PC-9 (cell line): ENCODE measurements around the gene NRP1. TPM values are rescaled to one million over a fixed set of nuclear protein-coding genes. Genes with fewer than 3 reads are reported as not detected.

Experiments
- BruUV-seq: library from RNA; stranded (reverse); fragments of 400-500 nt; replicated peaks from 2 replicates; lab custom pipeline; 2021; lab: Mats Ljungman, UMichigan
- CTCF ChIA-PET: fragments of 300-600 bp; sonication (Branson Sonifier 250); formaldehyde crosslinking; loops from one replicate; lab custom pipeline; 2022; ENCODE audit warnings: antibody characterized with exemption; lab: Charles Lee
- POLR2A ChIA-PET: fragments of 300-600 bp; sonication (Branson Sonifier 250); formaldehyde crosslinking; loops from one replicate; lab custom pipeline; 2022; ENCODE audit warnings: antibody characterized with exemption; ENCODE audit not compliant: unreplicated experiment; lab: Charles Lee
- DNase-seq, 2 experiments: peaks; one replicate each; pipeline versions ENCODE4 v3.0.0 to v3.0.0-alpha.2; 2015 to 2022; ENCODE audit warnings: mixed read lengths in 1 of 2
- H2AFZ ChIP-seq: fragments of 200-600 bp; sonication (generic); 2 replicates; pipeline ENCODE4 v1.8.1; 2017; ENCODE audit warnings: antibody characterized with exemption
- H3F3A ChIP-seq: fragments of 200-600 bp; sonication (generic); 2 replicates; pipeline ENCODE4 v1.8.1; 2017; ENCODE audit warnings: antibody characterized with exemption, mild to moderate bottlenecking, low read depth; ENCODE audit not compliant: insufficient read depth
- H3K27ac ChIP-seq: fragments of 200-600 bp; sonication (generic); 2 replicates; pipeline ENCODE4 v1.6.1; 2016; ENCODE audit warnings: mixed run types
- H3K27me3 ChIP-seq: fragments of 200-600 bp; sonication (generic); 2 replicates; pipeline ENCODE4 v1.6.1; 2016; ENCODE audit warnings: low read depth, mixed run types; ENCODE audit not compliant: insufficient read depth
- H3K36me3 ChIP-seq: fragments of 200-600 bp; sonication (generic); 2 replicates; pipeline ENCODE4 v1.6.1; 2016; ENCODE audit warnings: low read depth, mixed run types
- H3K4me1 ChIP-seq: fragments of 200-600 bp; sonication (generic); replicated peaks from 2 replicates; pipeline ENCODE4 v1.6.1; 2016; ENCODE audit warnings: mixed run types; ENCODE audit not compliant: insufficient read depth
- H3K4me2 ChIP-seq: fragments of 200-600 bp; sonication (generic); 2 replicates; pipeline ENCODE4 v1.6.1; 2017; ENCODE audit warnings: mixed run types
- H3K4me3 ChIP-seq: fragments of 200-600 bp; sonication (generic); 2 replicates; pipeline ENCODE4 v1.6.1; 2016; ENCODE audit warnings: mixed run types
- H3K79me2 ChIP-seq: fragments of 200-600 bp; sonication (generic); 2 replicates; pipeline ENCODE4 v1.6.1; 2017; ENCODE audit warnings: low read depth, mixed run types
- H3K9me2 ChIP-seq: fragments of 200-600 bp; sonication (generic); 2 replicates; pipeline ENCODE4 v1.8.1; 2017; ENCODE audit warnings: mild to moderate bottlenecking; ENCODE audit not compliant: insufficient read depth
- H3K9me3 ChIP-seq: fragments of 200-600 bp; sonication (generic); 2 replicates; pipeline ENCODE4 v1.8.1; 2016; ENCODE audit warnings: low read depth; ENCODE audit not compliant: insufficient read depth
- H4K20me1 ChIP-seq: fragments of 200-600 bp; sonication (generic); 2 replicates; pipeline ENCODE4 v1.8.1; 2017; ENCODE audit not compliant: insufficient read depth
- EZH2 ChIP-seq: fragments of 200-600 bp; sonication (generic); IDR thresholded peaks from 2 replicates; pipeline ENCODE4 v1.8.0; 2017; ENCODE audit warnings: antibody characterized with exemption, low read depth
- intact Hi-C: fragments of 100-400 bp; cut with micrococcal nuclease; formaldehyde crosslinking; loops from one replicate; pipeline ENCODE4 v1.10.0; 2022; ENCODE audit not compliant: unreplicated experiment
- total RNA-seq: library from RNA; stranded (reverse); gene quantifications from 2 replicates; pipeline ENCODE4 v1.2.3, GENCODE V29; 2021
- TF ChIP-seq, protein P1 (sequence below): fragments of 200-600 bp; sonication (generic); conservative IDR thresholded peaks from 2 replicates; pipeline ENCODE4 v1.6.1; 2017; ENCODE audit warnings: mixed run types, antibody characterized with exemption, mild to moderate bottlenecking, moderate library complexity

The NRP1 gene
- total RNA-seq, 1 experiment from 2014 or later: 30.5 TPM

DNA sequence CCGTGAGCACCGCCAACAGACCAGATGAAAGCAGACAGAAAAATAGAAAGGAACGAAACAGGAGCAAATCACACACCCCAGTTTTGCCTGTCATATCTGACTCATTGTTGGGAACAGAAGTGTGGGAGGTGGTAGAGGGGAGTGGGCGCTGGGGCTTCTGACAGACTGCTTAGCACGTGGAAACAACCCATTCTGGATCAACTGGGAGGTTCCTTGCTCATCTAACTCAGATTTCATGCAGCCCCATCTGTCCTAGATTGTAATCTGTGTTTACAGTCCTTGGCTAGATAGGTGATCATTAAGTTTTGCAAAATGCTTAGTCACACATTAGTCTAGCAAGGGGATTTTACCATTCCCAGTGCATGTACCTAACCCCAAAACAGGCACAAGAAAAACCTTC lies 154.1 kb downstream of the NRP1 start:
- H3K4me1 ChIP-seq: no peaks in the 10 kb centered on the region
- H3K9me3 ChIP-seq: no peaks in the 10 kb centered on the region
- H3K27me3 ChIP-seq: no peaks in the 10 kb centered on the region
- no peak overlapping the region for H3K4me2 ChIP-seq
- CTCF ChIA-PET: no interaction called here
- H3F3A ChIP-seq: peaks cover 8% of the 10 kb centered on the region; the same call in 1 of the 2 replicates
- no peak overlapping the region for H2AFZ ChIP-seq
- H3K9me2 ChIP-seq: no peaks in the 10 kb centered on the region
- H3K79me2 ChIP-seq: no peaks in the 10 kb centered on the region
- BruUV-seq: no TSS peak
- no peak for DNase-seq
- intact Hi-C loops: no loop called here
- no peak overlapping the region for H3K4me3 ChIP-seq
- 0 out of 2 replicates have a peak, but pooled peaks cover 4% of the 10 kb centered on the region for H3K36me3 ChIP-seq
- no peaks in the 10 kb centered on the region for H4K20me1 ChIP-seq
- TF ChIP-seq, protein P1, sequence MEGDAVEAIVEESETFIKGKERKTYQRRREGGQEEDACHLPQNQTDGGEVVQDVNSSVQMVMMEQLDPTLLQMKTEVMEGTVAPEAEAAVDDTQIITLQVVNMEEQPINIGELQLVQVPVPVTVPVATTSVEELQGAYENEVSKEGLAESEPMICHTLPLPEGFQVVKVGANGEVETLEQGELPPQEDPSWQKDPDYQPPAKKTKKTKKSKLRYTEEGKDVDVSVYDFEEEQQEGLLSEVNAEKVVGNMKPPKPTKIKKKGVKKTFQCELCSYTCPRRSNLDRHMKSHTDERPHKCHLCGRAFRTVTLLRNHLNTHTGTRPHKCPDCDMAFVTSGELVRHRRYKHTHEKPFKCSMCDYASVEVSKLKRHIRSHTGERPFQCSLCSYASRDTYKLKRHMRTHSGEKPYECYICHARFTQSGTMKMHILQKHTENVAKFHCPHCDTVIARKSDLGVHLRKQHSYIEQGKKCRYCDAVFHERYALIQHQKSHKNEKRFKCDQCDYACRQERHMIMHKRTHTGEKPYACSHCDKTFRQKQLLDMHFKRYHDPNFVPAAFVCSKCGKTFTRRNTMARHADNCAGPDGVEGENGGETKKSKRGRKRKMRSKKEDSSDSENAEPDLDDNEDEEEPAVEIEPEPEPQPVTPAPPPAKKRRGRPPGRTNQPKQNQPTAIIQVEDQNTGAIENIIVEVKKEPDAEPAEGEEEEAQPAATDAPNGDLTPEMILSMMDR: no peak
- H3K27ac ChIP-seq: no peak overlapping the region
- POLR2A ChIA-PET: no interaction called here

DNA sequence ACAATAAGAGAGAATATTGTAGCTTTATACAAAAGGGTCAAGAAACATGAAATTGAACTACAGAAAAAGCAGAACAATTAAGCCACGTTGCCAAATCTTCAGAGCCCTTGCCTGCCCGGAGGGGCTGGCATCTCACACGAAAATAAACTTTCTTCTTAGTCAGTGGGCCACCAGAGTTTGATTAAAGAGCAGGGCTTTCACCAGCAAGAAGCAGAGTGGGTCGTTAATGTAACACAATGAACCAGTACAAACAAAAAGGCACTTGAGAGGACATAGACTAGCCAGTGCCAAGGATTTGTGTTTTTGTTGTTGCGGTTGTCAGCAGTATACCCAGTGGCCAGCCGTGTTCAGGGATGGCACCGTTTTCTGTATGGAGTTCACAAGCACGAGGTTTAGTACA lies 155.4 kb downstream of the NRP1 start:
- TF ChIP-seq EZH2: no peak
- TF ChIP-seq, protein P1: no peak
- BruUV-seq: no TSS peak

DNA sequence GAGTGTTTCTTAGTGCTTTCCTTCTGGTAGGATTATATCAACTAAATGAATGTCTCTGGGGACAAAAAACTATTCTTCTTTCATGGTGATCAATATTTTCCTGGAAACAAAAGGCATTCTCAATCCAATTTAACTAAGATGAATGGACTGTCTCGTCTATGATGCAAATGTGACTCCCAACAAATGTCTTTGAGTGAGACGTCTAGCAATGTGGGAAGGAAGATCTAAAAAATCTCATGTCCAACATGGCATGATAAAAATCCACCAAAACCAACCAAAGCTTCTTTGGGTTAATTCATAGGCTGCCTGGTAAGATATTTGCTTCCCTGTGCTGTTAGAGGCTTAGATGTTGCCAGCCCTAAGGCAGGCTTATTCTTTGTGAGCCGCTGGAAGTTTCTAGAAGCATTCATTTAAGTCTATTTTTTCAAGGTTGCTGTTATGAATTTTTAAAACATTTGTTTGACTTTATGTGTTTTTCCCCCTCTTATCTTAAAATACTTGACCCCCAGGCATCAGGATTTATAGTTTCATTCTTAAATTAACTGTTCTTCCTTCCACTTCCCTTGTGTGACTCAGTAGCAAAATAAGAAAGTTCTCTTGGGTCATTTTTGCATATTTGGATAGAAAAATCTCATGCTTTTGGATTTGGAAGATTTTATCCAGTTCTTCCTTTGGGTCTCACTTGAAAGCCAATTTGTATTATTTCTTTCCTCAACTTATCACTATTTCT lies 156.3 kb downstream of the NRP1 start:
- CTCF ChIA-PET: no interaction called here
- no peak overlapping the region for H3K27ac ChIP-seq
- intact Hi-C loops: no loop called here
- H3K27me3 ChIP-seq: no peaks in the 10 kb centered on the region
- peaks cover 8% of the 10 kb centered on the region; the same call in 1 of the 2 replicates for H3F3A ChIP-seq
- no peak for TF ChIP-seq EZH2
- TF ChIP-seq, protein P1: no peak
- POLR2A ChIA-PET: no interaction called here
- no peaks in the 10 kb centered on the region for H3K79me2 ChIP-seq
- no peaks in the 10 kb centered on the region for H4K20me1 ChIP-seq
- no peak overlapping the region for H3K4me2 ChIP-seq
- H3K36me3 ChIP-seq: no peaks in the 10 kb centered on the region
- H3K4me1 ChIP-seq: no peaks in the 10 kb centered on the region
- no TSS peak for BruUV-seq
- no peak overlapping the region for H2AFZ ChIP-seq
- H3K9me2 ChIP-seq: no peaks in the 10 kb centered on the region
- no peak for DNase-seq
- no peak overlapping the region for H3K4me3 ChIP-seq
- no peaks in the 10 kb centered on the region for H3K9me3 ChIP-seq

More for the DNA sequence above, 155.4 kb downstream of the NRP1 start:
- no peaks in the 10 kb centered on the region for H3K9me3 ChIP-seq
- H3K27ac ChIP-seq: no peak overlapping the region
- no peaks in the 10 kb centered on the region for H4K20me1 ChIP-seq
- intact Hi-C loops: no loop called here
- H3K36me3 ChIP-seq: no peaks in the 10 kb centered on the region
- H3K27me3 ChIP-seq: no peaks in the 10 kb centered on the region
- no peak overlapping the region for H3K4me3 ChIP-seq
- H3F3A ChIP-seq: peaks cover 8% of the 10 kb centered on the region; the same call in 1 of the 2 replicates
- H3K4me1 ChIP-seq: no peaks in the 10 kb centered on the region
- DNase-seq: no peak
- ChIA-PET POLR2A (no interaction called here), CTCF (no interaction called here)
- no peak overlapping the region for H3K4me2 ChIP-seq
- H2AFZ ChIP-seq: no peak overlapping the region
- H3K79me2 ChIP-seq: no peaks in the 10 kb centered on the region
- H3K9me2 ChIP-seq: no peaks in the 10 kb centered on the region
